IMR-90 (cell line): ENCODE results near the gene IGF2R. TPM values are rescaled to one million over a fixed set of nuclear protein-coding genes. Genes with fewer than 3 reads are reported as not detected.
A peak's percentile ranks its signal among the peaks of the same experiment; 100 is the strongest.

Experiments used
- ATAC-seq: fragments of 200-7000 bp; cut with Tn5 transposase; 2 replicates; pipeline ENCODE4 v1.9.1; 2020; ENCODE audit warnings: low read depth, mild to moderate bottlenecking, moderate library complexity
- BruUV-seq: library from RNA; stranded (reverse); fragments of 400-500 nt; replicated peaks from 2 replicates; lab custom pipeline; 2021; lab: Mats Ljungman, UMichigan
- CTCF ChIA-PET: fragments of 300-600 bp; formaldehyde crosslinking; extraction: SDS; loops from one replicate; lab custom pipeline; 2021; ENCODE audit warnings: antibody characterized with exemption; lab: Yijun Ruan, JAX
- POLR2A ChIA-PET: fragments of 300-600 bp; sonication (Branson Sonifier 250); formaldehyde crosslinking; loops from one replicate; lab custom pipeline; 2022; ENCODE audit warnings: antibody characterized with exemption; ENCODE audit not compliant: unreplicated experiment; lab: Charles Lee
- DNase-seq: peaks from one replicate; pipeline ENCODE4 v3.0.0; 2013
- H2AFZ ChIP-seq: replicated peaks from 2 replicates; pipeline ENCODE3; 2013; ENCODE audit warnings: low read length, mild to moderate bottlenecking; ENCODE audit not compliant: poor library complexity
- H2AK5ac ChIP-seq: 2 replicates; pipeline ENCODE4 v1.6.1; 2013; ENCODE audit warnings: low read depth, low read length, inconsistent platforms
- H2AK9ac ChIP-seq: replicated peaks from 2 replicates; pipeline ENCODE3; 2013; ENCODE audit warnings: mild to moderate bottlenecking, low read depth, low read length, moderate library complexity; ENCODE audit not compliant: poor library complexity
- H2BK120ac ChIP-seq: 2 replicates; pipeline ENCODE4 v1.6.1; 2013; ENCODE audit warnings: low read depth, low read length, inconsistent platforms
- H2BK15ac ChIP-seq: 3 replicates; pipeline ENCODE4 v1.6.1; 2013; ENCODE audit warnings: low read depth, low read length, inconsistent platforms
- H2BK20ac ChIP-seq: 2 replicates; pipeline ENCODE4 v1.6.1; 2013; ENCODE audit warnings: low read depth, mild to moderate bottlenecking, inconsistent platforms, low read length, moderate library complexity
- H2BK5ac ChIP-seq: 2 replicates; pipeline ENCODE4 v1.6.1; 2013; ENCODE audit warnings: mild to moderate bottlenecking, low read depth, low read length, inconsistent platforms; ENCODE audit not compliant: poor library complexity, severe bottlenecking
- H3K14ac ChIP-seq: replicated peaks from 2 replicates; pipeline ENCODE4 v1.6.1; 2013; ENCODE audit warnings: low read depth, low read length, inconsistent platforms
- H3K18ac ChIP-seq: 2 replicates; pipeline ENCODE4 v1.6.1; 2013; ENCODE audit warnings: low read depth, low read length, control low read depth
- H3K23ac ChIP-seq: 2 replicates; pipeline ENCODE4 v1.6.1; 2013; ENCODE audit warnings: low read depth, low read length, inconsistent platforms
- H3K27ac ChIP-seq: 2 replicates; pipeline ENCODE4 v1.5.1; 2013; ENCODE audit warnings: mild to moderate bottlenecking, control low read depth, low read length; ENCODE audit not compliant: insufficient read depth
- H3K27me3 ChIP-seq: 2 replicates; pipeline ENCODE4 v1.6.1; 2013; ENCODE audit warnings: low read length; ENCODE audit not compliant: control insufficient read depth, insufficient read depth
- H3K36me3 ChIP-seq: 2 replicates; pipeline ENCODE4 v1.6.1; 2013; ENCODE audit warnings: low read length, mixed read lengths; ENCODE audit not compliant: control insufficient read depth, insufficient read depth
- H3K4ac ChIP-seq: 2 replicates; pipeline ENCODE4 v1.6.1; 2013; ENCODE audit warnings: low read depth, low read length, inconsistent platforms
- H3K4me1 ChIP-seq: 2 replicates; pipeline ENCODE4 v1.6.1; 2013; ENCODE audit warnings: low read length, mixed read lengths; ENCODE audit not compliant: control insufficient read depth, insufficient read depth
- H3K4me2 ChIP-seq: 2 replicates; pipeline ENCODE4 v1.6.1; 2013; ENCODE audit warnings: low read depth, mild to moderate bottlenecking, control low read depth, low read length, moderate library complexity
- H3K4me3 ChIP-seq: 2 replicates; pipeline ENCODE4 v1.5.1; 2013; ENCODE audit warnings: low read depth, mild to moderate bottlenecking, control low read depth, low read length, moderate library complexity; ENCODE audit not compliant: insufficient read depth
- H3K56ac ChIP-seq: 2 replicates; pipeline ENCODE4 v1.6.1; 2013; ENCODE audit warnings: low read length, inconsistent platforms; ENCODE audit not compliant: insufficient read depth; ENCODE audit errors: extremely low read depth
- H3K79me1 ChIP-seq, 2 experiments: 2 replicates each; pipeline ENCODE4 v1.6.1; 2013; ENCODE audit warnings: low read length in 2 of 2, inconsistent platforms in 1 of 2, low read depth in 1 of 2
- H3K9ac ChIP-seq: 2 replicates; pipeline ENCODE4 v1.6.1; 2013; ENCODE audit warnings: low read depth, low read length, control low read depth
- H3K9me1 ChIP-seq: 2 replicates; pipeline ENCODE4 v1.6.1; 2013; ENCODE audit warnings: low read length, inconsistent platforms; ENCODE audit not compliant: insufficient read depth
- H3K9me3 ChIP-seq: 2 replicates; pipeline ENCODE4 v1.6.1; 2013; ENCODE audit warnings: low read length; ENCODE audit not compliant: control insufficient read depth, insufficient read depth
- H4K20me1 ChIP-seq: 2 replicates; pipeline ENCODE4 v1.6.1; 2013; ENCODE audit warnings: low read length, inconsistent platforms; ENCODE audit not compliant: insufficient read depth
- H4K5ac ChIP-seq: 2 replicates; pipeline ENCODE4 v1.6.1; 2013; ENCODE audit warnings: mild to moderate bottlenecking, low read depth, low read length, control low read depth
- H4K8ac ChIP-seq, 2 experiments: 2 replicates each; pipeline ENCODE4 v1.6.1; 2013; ENCODE audit warnings: low read depth in 2 of 2, low read length in 2 of 2, control low read depth in 1 of 2, inconsistent platforms in 1 of 2
- H4K91ac ChIP-seq: 2 replicates; pipeline ENCODE4 v1.6.1; 2013; ENCODE audit warnings: low read depth, low read length, inconsistent platforms; ENCODE audit not compliant: insufficient read depth
- MXI1 ChIP-seq: IDR thresholded peaks from 2 replicates; pipeline ENCODE4 v1.6.1; 2012; ENCODE audit warnings: low read depth, mild to moderate bottlenecking, low read length, moderate library complexity, borderline replicate concordance
- RCOR1 ChIP-seq: IDR thresholded peaks from 2 replicates; pipeline ENCODE4 v1.6.1; 2012; ENCODE audit warnings: mild to moderate bottlenecking, low read length, improper control_type of control experiment; ENCODE audit not compliant: insufficient replicate concordance
- WGBS, 2 experiments: methylation state at CpG; one replicate each; pipeline versions ENCODE4 v1.1.5 to v1.1.7; 2013; ENCODE audit warnings: missing lambda C conversion rate in 2 of 2; ENCODE audit not compliant: insufficient read length in 1 of 2; ENCODE audit errors: extremely low coverage in 2 of 2; 5-methylcytosine and 5-hydroxymethylcytosine counted together
- dilution Hi-C: fragments of 300-500 bp; cut with HindIII; formaldehyde crosslinking; loops from one replicate; pipeline ENCODE4 v1.14.3; 2018; ENCODE audit warnings: low sequenced_read_pairs; ENCODE audit not compliant: unreplicated experiment
- in situ Hi-C: fragments of 300-500 bp; cut with MboI; formaldehyde crosslinking; loops from 3 replicates; pipeline ENCODE4 v1.14.3; 2019; ENCODE audit warnings: low sequenced_read_pairs, inconsistent platforms, mixed read lengths
- intact Hi-C: fragments of 100-400 bp; cut with micrococcal nuclease; formaldehyde crosslinking; loops from 2 replicates; pipeline ENCODE4 v1.10.0; 2022
- polyA plus RNA-seq, 3 experiments: library from polyadenylated mRNA; depleted of rRNA; stranded (reverse); fragments of >200 nt; gene quantifications; 2 replicates each; pipeline ENCODE4 v1.2.3, GENCODE V29; 2012; ENCODE audit warnings: low replicate concordance in 1 of 3
- total RNA-seq: library from RNA; depleted of rRNA; stranded (reverse); fragments of >200 nt; gene quantifications from 2 replicates; pipeline ENCODE4 v1.2.3, GENCODE V29; 2012

IGF2R gene
- total and polyA plus RNA-seq, 2 of the 4 experiments (the other 2 are of a cell fraction), result 33.2 to 41.4 TPM

DNA sequence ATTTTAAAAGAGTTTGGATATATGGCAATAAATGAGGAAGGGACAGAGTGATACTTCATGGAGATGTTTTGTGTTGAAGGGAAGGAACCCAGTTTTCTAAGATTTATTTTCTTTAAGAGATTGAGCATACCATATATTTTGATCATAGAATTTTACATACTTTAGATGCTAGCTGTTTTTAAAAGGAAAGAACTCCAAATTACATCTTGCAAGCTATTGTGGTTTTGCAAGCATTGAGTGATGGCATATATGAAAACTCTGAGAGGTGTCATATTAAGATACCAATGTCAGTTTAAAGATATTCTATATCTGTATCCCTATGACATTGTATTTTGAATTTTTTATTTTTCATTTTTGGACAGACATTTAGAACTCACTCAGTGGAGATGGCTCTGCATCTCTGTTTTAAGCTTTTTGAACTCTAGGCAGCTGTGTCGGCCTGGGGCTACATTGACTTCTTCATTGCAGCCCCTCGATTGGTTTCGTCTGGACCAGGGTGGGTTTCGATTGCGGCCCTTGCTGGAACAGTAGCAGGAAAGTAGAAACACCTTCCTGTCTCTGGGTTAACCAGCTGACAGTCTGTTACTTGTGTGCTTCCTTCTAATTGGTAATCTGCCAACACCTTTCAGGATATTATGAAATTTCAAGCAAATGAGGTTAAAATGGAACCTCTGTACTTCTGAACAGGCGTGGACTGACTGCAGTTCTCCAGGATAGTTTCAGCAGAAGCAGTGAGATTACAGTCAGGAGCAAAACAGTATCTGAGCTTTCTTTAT is 14.0 kb downstream of the IGF2R start:
- Histone ChIP-seq H3K36me3 (no peaks in the 10 kb centered on the region), H3K14ac (0 out of 2 replicates have a peak overlapping the region, but pooled peaks have one; percentile 14), H3K4me1 (peaks cover 31% of the 10 kb centered on the region), H4K91ac (no peak overlapping the region), H3K4me2 (peak overlapping the region; percentile 33), H3K9me3 (no peaks in the 10 kb centered on the region), H3K9ac (no peak overlapping the region), H2BK20ac (no peak overlapping the region; the same call in 1 of the 2 replicates), H4K8ac (no peak overlapping the region), H2AK5ac (no peak overlapping the region), H2AFZ (no peak overlapping the region), H3K18ac (no peak overlapping the region), H2BK15ac (no peak overlapping the region), H3K27me3 (no peaks in the 10 kb centered on the region), H4K20me1 (peaks cover 90% of the 10 kb centered on the region), H2AK9ac (no peak overlapping the region), H2BK5ac (peak overlapping the region; percentile 4), H2BK120ac (no peak overlapping the region), H3K27ac (peak overlapping the region; percentile 32; the same call in 1 of the 2 replicates), H4K5ac (no peak overlapping the region), H3K4ac (no peak overlapping the region), H3K56ac (no peak overlapping the region), H3K79me1 (peaks cover 45 to 85% of the 10 kb centered on the region in 2 experiments), H3K9me1 (peaks cover 38% of the 10 kb centered on the region), H3K4me3 (no peak overlapping the region), H3K23ac (no peak overlapping the region)
- BruUV-seq, result no TSS peak
- DNase-seq, result peak; percentile 33
- WGBS, 2 experiments, result 85% methylated on average over 5 of the region's 6 CpGs; no CpG with 5 or more reads in 1 of the 2 experiments
- dilution Hi-C loops (no loop called here), intact Hi-C loops (no loop called here), in situ Hi-C loops (no loop called here)
- POLR2A ChIA-PET, result no interaction called here
- no peak for ATAC-seq
- TF ChIP-seq MXI1 (no peak), RCOR1 (no peak)
- CTCF ChIA-PET, result no interaction called here
